ENCODE measurements around the gene PAK5. TPM values are rescaled to one million over a fixed set of nuclear protein-coding genes. Genes with fewer than 3 reads are reported as not detected.

PAK5 gene
- total and polyA plus RNA-seq, 11 donors, result not detected

- Histone ChIP-seq H3K36me3 (no peaks in the 10 kb centered on the region), H3K4me3 (no peak overlapping the region), H3K9me3 (no peaks in the 10 kb centered on the region), H3K27ac (no peak overlapping the region), H3K27me3 (peaks cover 0 to 16% (median 0%) of the 10 kb centered on the region in 9 donors), H3K4me1 (no peaks in the 10 kb centered on the region)
- ATAC-seq (no peak), DNase-seq (no peak)
- intact Hi-C loops (cut with DNase I), result loop anchor here in 6 of 10 donors (2.0 to 10.0 kb wide), 6 partner anchors 134 to 856 kb away; no protein-coding TSS in a partner anchor
- TF ChIP-seq CTCF (IDR thresholded peaks at IDR 0.05) (no peak), POLR2A (IDR thresholded peaks at IDR 0.05) (no peak)
- WGBS, 4 donors, result 87 to 97% (median 92%) methylated on average over 5 of the region's 5 CpGs
Measured at GRCh38 chr20:9608639-9609340, 230.1 kb downstream of the PAK5 start.

- H3K36me3 ChIP-seq, result no peaks in the 10 kb centered on the region
- H3K27ac ChIP-seq, result no peak overlapping the region
- H3K27me3 ChIP-seq, result peaks cover 0 to 15% (median 0%) of the 10 kb centered on the region in 9 donors
- H3K4me1 ChIP-seq, result no peaks in the 10 kb centered on the region
- TF ChIP-seq POLR2A (IDR thresholded peaks at IDR 0.05) (no peak), CTCF (IDR thresholded peaks at IDR 0.05) (no peak)
- 46 to 62% (median 53%) methylated on average over 4 of the region's 4 CpGs for WGBS, 4 donors
- no peak overlapping the region for H3K4me3 ChIP-seq
- no peak for ATAC-seq
- H3K9me3 ChIP-seq, result peaks cover 0 to 7% (median 0%) of the 10 kb centered on the region in 12 donors
- DNase-seq, result no peak
- intact Hi-C loops (cut with DNase I), result loop anchor here in 4 of 10 donors (10.0 kb wide), 3 partner anchors 128 to 848 kb away; no protein-coding TSS in a partner anchor
Measured at GRCh38 chr20:9602847-9603183, 236.1 kb downstream of the PAK5 start.

GRCh38 chr20:9600562-9600961, 238.3 kb downstream of the PAK5 start:
- Histone ChIP-seq H3K27me3 (peaks cover 0 to 15% (median 0%) of the 10 kb centered on the region in 9 donors), H3K27ac (no peak overlapping the region), H3K4me1 (no peaks in the 10 kb centered on the region), H3K9me3 (peaks cover 0 to 7% (median 0%) of the 10 kb centered on the region in 12 donors), H3K36me3 (no peaks in the 10 kb centered on the region), H3K4me3 (no peak overlapping the region)
- intact Hi-C loops (cut with DNase I), result loop anchor here in 4 of 10 donors (10.0 kb wide), 3 partner anchors 126 to 846 kb away; no protein-coding TSS in a partner anchor
- WGBS, 4 donors, result 7 to 16% (median 11%) methylated on average over 1 of the region's 1 CpG
- DNase-seq (no peak), ATAC-seq (no peak)
- no peak for TF ChIP-seq CTCF (IDR thresholded peaks at IDR 0.05)
- no peak for TF ChIP-seq POLR2A (IDR thresholded peaks at IDR 0.05)

GRCh38 chr20:9597547-9597946, 241.3 kb downstream of the PAK5 start:
- no peak for ATAC-seq
- DNase-seq, result no peak
- Histone ChIP-seq H3K27me3 (peaks cover 0 to 12% (median 0%) of the 10 kb centered on the region in 9 donors), H3K4me1 (no peaks in the 10 kb centered on the region), H3K4me3 (no peak overlapping the region), H3K9me3 (peaks cover 0 to 7% (median 0%) of the 10 kb centered on the region in 12 donors), H3K36me3 (no peaks in the 10 kb centered on the region), H3K27ac (no peak overlapping the region)
- intact Hi-C loops (cut with DNase I), result no loop called here
- WGBS, 4 donors, result 72 to 78% (median 74%) methylated on average over 4 of the region's 4 CpGs
- TF ChIP-seq POLR2A (IDR thresholded peaks at IDR 0.05) (no peak), CTCF (IDR thresholded peaks at IDR 0.05) (no peak)
